Esophagus squamous epithelium (tissue), 5 donors: ENCODE data around the gene RBM25. TPM values are rescaled to one million over a fixed set of nuclear protein-coding genes. Genes with fewer than 3 reads are reported as not detected.
A peak's percentile ranks its signal among the peaks of the same experiment; 100 is the strongest.

Experiments
- DNase-seq: peaks from one replicate; lab custom pipeline; 2025; lab: John Stamatoyannopoulos, UW
- H3K27ac ChIP-seq, 4 donors: fragments of 200-600 bp; sonication (generic); one replicate each; pipeline ENCODE4 v1.5.1; 2016 to 2019; ENCODE audit warnings: mild to moderate bottlenecking in 1 of 4
- H3K27me3 ChIP-seq, 4 donors: fragments of 200-600 bp; sonication (generic); 1 replicate in 3 of 4; 2 replicates in 1 of 4; pipeline versions ENCODE4 v1.5.1 to v1.6.0; 2017 to 2021; ENCODE audit warnings: antibody characterized with exemption in 1 of 4
- H3K36me3 ChIP-seq, 3 donors: fragments of 200-600 bp; sonication (generic); one replicate each; pipeline ENCODE4 v1.5.1; 2016 to 2019
- H3K4me1 ChIP-seq, 3 donors: fragments of 200-600 bp; sonication (generic); one replicate each; pipeline ENCODE4 v1.5.1; 2017 to 2019
- H3K4me3 ChIP-seq, 4 donors: fragments of 200-600 bp; sonication (generic); 1 replicate in 3 of 4; 2 replicates in 1 of 4; pipeline ENCODE4 v1.5.1; 2016 to 2019; ENCODE audit warnings: mild to moderate bottlenecking in 2 of 4, moderate library complexity in 1 of 4
- H3K9me3 ChIP-seq, 3 donors: fragments of 200-600 bp; sonication (generic); one replicate each; pipeline ENCODE4 v1.5.1; 2016 to 2019
- POLR2A ChIP-seq, 4 donors: fragments of 450-650 bp; IDR thresholded peaks; one replicate each; pipeline ENCODE4 v1.6.1; 2017; ENCODE audit warnings: antibody characterized with exemption in 4 of 4, mild to moderate bottlenecking in 4 of 4, moderate library complexity in 3 of 4
- WGBS, 2 donors: methylation state at CpG; one replicate each; pipeline ENCODE4 v1.1.5; 2018; 5-methylcytosine and 5-hydroxymethylcytosine counted together
- intact Hi-C: fragments of 100-400 bp; cut with DNase I; formaldehyde crosslinking; loops from one replicate; pipeline ENCODE4 v1.15.0; 2022
- total RNA-seq, 4 donors: library from RNA; depleted of rRNA; stranded (reverse); fragments of >200 nt; gene quantifications; one replicate each; pipeline ENCODE4 v1.1.0, GENCODE V29; 2016
- TF ChIP-seq, protein P1 (sequence below), 6 experiments: fragments of 450-650 bp in 4 of 6; fragments of 200-600 bp in 2 of 6; sonication (generic) in 2 of 6; IDR thresholded peaks; one replicate each; pipeline ENCODE4 v1.5.1; 2016 to 2019; ENCODE audit warnings: antibody characterized with exemption in 6 of 6, mild to moderate bottlenecking in 4 of 6, moderate library complexity in 4 of 6
- donor health status: DM: yes; HTN: yes; CAD: no.

Gene RBM25
- total RNA-seq, 4 donors from 2014 or later = 22.3 to 58.2 (median 34.2) TPM

DNA sequence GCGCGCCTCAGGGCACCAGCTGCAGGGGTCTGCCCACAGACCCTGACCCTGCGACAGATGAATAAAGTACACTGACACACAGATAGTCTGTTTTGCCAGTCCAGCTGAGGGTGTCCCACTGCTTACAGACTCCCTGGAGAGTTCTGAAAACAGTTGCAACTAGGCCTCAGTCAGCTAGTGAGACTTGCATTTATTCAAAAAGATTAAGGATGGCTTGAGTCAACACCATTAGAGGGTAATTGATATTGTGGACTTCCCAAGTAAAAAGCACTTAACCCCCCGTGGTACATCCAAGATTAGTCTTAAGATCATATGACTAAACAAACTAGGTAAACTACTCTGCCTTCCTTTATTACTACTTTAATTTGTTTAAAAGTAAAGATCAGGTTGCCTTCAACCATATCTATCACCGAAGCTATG, 66.8 kb downstream of the RBM25 start:
- WGBS, 2 donors = 79 to 82% methylated on average over 4 to 5 of the region's 5 CpGs
- TF ChIP-seq, protein P1, sequence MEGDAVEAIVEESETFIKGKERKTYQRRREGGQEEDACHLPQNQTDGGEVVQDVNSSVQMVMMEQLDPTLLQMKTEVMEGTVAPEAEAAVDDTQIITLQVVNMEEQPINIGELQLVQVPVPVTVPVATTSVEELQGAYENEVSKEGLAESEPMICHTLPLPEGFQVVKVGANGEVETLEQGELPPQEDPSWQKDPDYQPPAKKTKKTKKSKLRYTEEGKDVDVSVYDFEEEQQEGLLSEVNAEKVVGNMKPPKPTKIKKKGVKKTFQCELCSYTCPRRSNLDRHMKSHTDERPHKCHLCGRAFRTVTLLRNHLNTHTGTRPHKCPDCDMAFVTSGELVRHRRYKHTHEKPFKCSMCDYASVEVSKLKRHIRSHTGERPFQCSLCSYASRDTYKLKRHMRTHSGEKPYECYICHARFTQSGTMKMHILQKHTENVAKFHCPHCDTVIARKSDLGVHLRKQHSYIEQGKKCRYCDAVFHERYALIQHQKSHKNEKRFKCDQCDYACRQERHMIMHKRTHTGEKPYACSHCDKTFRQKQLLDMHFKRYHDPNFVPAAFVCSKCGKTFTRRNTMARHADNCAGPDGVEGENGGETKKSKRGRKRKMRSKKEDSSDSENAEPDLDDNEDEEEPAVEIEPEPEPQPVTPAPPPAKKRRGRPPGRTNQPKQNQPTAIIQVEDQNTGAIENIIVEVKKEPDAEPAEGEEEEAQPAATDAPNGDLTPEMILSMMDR (IDR thresholded peaks at IDR 0.05) = no peak
- TF ChIP-seq POLR2A (IDR thresholded peaks at IDR 0.05) = no peak
- Histone ChIP-seq H3K36me3 (peaks cover 6 to 67% (median 10%) of the 10 kb centered on the region in 3 donors), H3K27me3 (no peaks in the 10 kb centered on the region), H3K4me3 (no peak overlapping the region), H3K27ac (no peak overlapping the region), H3K9me3 (no peaks in the 10 kb centered on the region), H3K4me1 (no peaks in the 10 kb centered on the region)
- intact Hi-C loops = no loop called here
- no peak for DNase-seq

DNA sequence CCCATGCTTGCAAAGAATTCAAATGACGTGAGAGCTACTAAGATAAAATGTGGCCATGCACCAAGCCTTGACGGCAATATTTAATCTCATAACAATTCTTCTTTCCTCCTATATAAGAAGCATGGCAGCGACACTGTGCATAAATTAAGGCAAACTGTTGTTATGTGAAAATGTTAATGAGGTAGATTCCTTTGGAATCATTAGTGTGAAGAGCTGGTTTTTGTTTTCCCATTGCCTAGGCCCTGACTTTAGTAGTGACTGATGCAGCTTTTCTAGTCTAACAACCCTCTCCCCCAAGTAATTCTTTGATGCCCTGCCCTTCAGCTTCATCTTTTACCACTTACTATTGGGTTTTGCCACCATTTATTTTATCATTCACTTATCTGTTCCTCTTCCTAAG, 67.4 kb downstream of the RBM25 start:
- DNase-seq = no peak
- Histone ChIP-seq H3K4me3 (no peak overlapping the region), H3K9me3 (no peaks in the 10 kb centered on the region), H3K27me3 (no peaks in the 10 kb centered on the region), H3K36me3 (peaks cover 6 to 62% (median 10%) of the 10 kb centered on the region in 3 donors), H3K4me1 (no peaks in the 10 kb centered on the region), H3K27ac (no peak overlapping the region)
- WGBS, 2 donors = 90 to 94% methylated on average over 3 of the region's 3 CpGs
- TF ChIP-seq POLR2A (IDR thresholded peaks at IDR 0.05) = no peak
- TF ChIP-seq, protein P1 (IDR thresholded peaks at IDR 0.05) = no peak
- intact Hi-C loops = no loop called here

DNA sequence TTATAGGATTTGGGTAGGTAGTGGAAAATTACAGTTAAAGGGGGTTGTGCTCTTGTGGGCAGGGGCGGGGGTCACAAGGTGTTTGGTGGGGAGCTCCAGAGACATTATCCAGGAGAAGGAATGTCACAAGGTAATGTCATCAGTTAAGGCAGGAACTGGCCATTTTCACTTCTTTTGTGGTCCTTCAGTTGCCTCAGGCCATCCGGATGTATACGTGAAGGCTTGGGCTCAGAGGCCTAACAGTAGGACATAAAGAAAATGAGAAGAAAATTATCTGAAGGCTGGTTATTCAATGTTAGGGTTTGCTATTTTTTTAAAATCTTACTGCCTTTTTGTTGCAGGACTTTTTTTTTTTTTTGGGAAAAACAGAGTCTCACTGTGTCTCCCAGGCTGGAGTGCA, 75.5 kb downstream of the RBM25 start:
- H3K9me3 ChIP-seq = no peaks in the 10 kb centered on the region

DNA sequence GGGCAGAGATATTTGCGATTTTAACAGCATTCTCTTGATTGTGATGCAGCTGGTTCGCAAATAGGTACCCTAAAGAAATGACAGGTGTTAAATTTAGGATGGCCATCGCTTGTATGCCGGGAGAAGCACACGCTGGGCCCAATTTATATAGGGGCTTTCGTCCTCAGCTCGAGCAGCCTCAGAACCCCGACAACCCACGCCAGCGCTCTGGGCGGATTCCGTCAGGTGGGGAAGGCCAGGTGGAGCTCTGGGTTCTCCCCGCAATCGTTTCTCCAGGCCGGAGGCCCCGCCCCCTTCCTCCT, 77.7 kb downstream of the RBM25 start:
- 5 to 9% methylated on average over 8 to 10 of the region's 16 CpGs for WGBS, 2 donors
- Histone ChIP-seq H3K4me1 (peaks cover 9 to 30% (median 12%) of the 10 kb centered on the region in 3 donors), H3K27me3 (no peaks in the 10 kb centered on the region), H3K4me3 (peak overlapping the region; percentile 61 to 97 (median 74)), H3K27ac (peak overlapping the region; percentile 93 to 100 (median 96)), H3K36me3 (peaks cover 0 to 4% (median 0%) of the 10 kb centered on the region in 3 donors), H3K9me3 (no peaks in the 10 kb centered on the region)
- DNase-seq = no peak
- TF ChIP-seq, protein P1 (IDR thresholded peaks at IDR 0.05) = no peak
- TF ChIP-seq POLR2A (IDR thresholded peaks at IDR 0.05) = no peak
- intact Hi-C loops = no loop called here

More for the DNA sequence above, 75.5 kb downstream of the RBM25 start:
- Histone ChIP-seq H3K4me3 (no peak overlapping the region), H3K27me3 (no peaks in the 10 kb centered on the region), H3K36me3 (no peaks in the 10 kb centered on the region), H3K4me1 (peaks cover 9 to 25% (median 12%) of the 10 kb centered on the region in 3 donors), H3K27ac (no peak overlapping the region)
- DNase-seq = no peak
- TF ChIP-seq POLR2A (IDR thresholded peaks at IDR 0.05) = no peak
- TF ChIP-seq, protein P1 (IDR thresholded peaks at IDR 0.05) = no peak
- 88 to 98% methylated on average over 3 of the region's 3 CpGs for WGBS, 2 donors
- intact Hi-C loops = no loop called here

DNA sequence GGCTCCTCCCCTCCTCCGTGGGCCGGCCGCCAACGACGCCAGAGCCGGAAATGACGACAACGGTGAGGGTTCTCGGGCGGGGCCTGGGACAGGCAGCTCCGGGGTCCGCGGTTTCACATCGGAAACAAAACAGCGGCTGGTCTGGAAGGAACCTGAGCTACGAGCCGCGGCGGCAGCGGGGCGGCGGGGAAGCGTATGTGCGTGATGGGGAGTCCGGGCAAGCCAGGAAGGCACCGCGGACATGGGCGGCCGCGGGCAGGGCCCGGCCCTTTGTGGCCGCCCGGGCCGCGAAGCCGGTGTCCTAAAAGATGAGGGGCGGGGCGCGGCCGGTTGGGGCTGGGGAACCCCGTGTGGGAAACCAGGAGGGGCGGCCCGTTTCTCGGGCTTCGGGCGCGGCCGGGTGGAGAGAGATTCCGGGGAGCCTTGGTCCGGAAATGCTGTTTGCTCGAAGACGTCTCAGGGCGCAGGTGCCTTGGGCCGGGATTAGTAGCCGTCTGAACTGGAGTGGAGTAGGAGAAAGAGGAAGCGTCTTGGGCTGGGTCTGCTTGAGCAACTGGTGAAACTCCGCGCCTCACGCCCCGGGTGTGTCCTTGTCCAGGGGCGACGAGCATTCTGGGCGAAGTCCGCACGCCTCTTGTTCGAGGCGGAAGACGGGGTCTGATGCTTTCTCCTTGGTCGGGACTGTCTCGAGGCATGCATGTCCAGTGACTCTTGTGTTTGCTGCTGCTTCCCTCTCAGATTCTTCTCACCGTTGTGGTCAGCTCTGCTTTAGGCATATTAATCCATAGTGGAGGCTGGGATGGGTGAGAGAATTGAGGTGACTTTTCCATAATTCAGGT, 78.3 kb downstream of the RBM25 start, which contains the start of gene PSEN1:
PSEN1 (plus strand) TSS at position 121 of the 839 bp plus-strand sequence. CDS start 11,513 bp downstream, outside the sequence.
- Histone ChIP-seq H3K9me3 (no peaks in the 10 kb centered on the region), H3K4me3 (peak within 1 kb of the TSS; percentile 61 to 97 (median 74)), H3K4me1 (peaks cover 9 to 33% (median 12%) of the 10 kb centered on the region in 3 donors), H3K27ac (peak within 1 kb of the TSS; percentile 93 to 100 (median 96)), H3K27me3 (no peaks in the 10 kb centered on the region), H3K36me3 (peaks cover 0 to 7% (median 0%) of the 10 kb centered on the region in 3 donors)
- 0% methylated on average over 26 to 28 of the region's 71 CpGs for WGBS, 2 donors
- intact Hi-C loops = no loop called here
- peak; percentile 74 for DNase-seq
- TF ChIP-seq POLR2A (IDR thresholded peaks at IDR 0.05) = peak in 3 of 4 donors; percentile 82 to 94 (median 92)
- TF ChIP-seq, protein P1 (IDR thresholded peaks at IDR 0.05) = no peak
